GM11168 (cell line): ENCODE results near the gene PLIN4.
"Not testable (repeated sequence)": the region's sequence is repeated elsewhere in the genome, so short reads cannot be mapped to it uniquely, and the experiment has no call there.

ENCODE experiments used
- in situ Hi-C: fragments of 300-500 bp; cut with MboI; formaldehyde crosslinking; loops from one replicate; pipeline ENCODE4 v1.12.0; 2022; ENCODE audit warnings: low sequenced_read_pairs; ENCODE audit not compliant: unreplicated experiment

Gene PLIN4

GRCh38 chr19:4527377-4527776 lies 9.1 kb upstream of the PLIN4 start:
- in situ Hi-C loops: not testable (repeated sequence)

DNA sequence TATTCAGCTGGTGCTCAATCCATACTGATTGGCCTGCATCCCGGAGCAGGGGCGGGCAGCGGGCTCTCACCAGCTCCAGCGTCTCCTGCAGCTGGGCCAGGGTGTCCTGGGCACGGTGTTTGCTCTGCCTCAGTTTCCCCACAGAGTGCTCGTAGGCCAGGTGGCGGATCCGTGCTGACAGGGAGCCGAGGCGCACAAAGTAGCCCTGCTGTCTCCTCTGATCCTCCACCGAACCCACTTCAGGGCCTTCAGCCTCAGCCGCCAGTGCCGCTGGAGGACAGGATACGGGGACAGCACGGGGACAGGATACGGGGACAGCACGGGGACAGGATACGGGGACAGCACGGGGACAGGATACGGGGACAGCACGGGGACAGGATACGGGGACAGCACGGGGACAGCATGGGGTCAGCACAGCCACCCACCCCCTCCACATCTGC lies 7.3 kb upstream of the PLIN4 start:
- in situ Hi-C loops: no loop called here

DNA sequence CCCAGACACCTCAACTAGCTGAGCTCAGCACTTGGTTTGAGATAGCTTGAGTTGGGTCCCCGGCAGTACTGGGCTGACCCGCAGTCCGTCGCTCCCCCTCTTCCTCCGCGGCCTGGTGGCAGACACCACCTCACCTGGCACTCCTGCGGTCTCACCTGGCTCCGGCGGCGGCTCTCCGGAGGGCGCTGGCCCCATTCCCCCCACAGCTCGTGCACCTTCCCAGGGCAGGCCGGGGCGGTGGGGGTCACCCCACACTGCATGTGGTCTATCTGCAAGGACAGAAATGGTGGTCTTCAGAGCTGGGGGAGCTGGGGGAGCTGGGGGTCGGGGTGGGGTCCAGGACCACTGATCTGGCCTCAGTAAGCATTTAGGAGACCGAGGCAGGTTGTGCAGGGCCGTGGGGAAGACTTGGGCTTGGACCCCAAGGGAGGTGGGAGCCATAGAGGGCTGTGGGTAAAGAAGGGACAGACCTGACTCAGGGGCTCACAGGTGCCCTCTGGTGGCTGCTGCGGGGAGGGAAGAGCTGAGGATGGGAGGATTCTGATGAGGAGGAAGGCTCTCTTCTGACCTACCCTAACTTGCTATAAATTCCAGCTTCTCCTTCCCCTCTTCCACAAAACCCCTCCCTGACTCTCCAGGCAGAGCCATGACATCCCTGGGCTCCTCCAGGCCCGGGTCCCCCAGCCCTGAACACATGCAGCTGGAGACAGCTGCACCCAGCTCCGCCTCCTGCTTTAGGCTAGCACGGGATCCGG lies 6.7 kb upstream of the PLIN4 start:
- in situ Hi-C loops: no loop called here

DNA sequence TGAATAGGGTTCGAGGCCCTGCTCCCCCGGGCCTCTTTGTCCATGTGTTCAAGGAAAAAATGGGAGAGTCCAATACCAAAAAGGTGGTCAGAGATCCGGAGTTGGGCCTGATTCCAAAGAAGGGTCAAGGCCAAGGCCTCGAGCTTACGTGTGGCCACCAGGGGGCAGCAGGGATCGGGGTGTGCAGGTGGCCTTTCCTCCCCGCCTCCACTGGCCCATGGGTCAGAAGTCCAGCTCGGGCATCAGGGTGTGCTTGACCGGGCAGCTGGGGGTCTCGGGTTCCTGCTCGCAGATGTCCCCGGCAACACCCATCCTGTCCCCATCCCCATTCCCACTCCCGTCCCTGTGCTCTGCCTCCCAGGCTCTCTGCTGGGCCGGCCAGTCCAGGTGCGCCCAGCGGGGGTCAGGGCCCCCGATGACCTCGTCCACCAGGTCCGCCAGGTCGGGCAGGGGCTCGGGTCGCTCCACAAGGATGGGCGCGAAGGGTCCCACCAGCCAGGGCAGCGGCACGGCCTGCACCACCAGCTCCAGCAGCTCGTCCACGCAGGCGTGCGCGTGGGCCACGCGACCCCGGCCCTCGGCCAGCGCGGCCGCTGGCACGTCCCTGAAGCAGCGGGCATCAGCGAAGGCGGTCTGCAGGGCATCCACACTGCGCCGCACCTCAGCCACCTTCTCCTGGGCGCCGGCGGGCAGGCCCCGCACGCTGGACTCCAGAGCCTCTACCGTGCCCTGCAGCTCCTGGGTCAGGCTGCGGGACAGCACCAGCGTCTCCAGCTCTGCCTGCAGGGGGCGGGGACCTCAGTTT lies 5.2 kb upstream of the PLIN4 start:
- in situ Hi-C loops: no loop called here

GRCh38 chr19:4522291-4523002 lies 4.2 kb upstream of the PLIN4 start:
- in situ Hi-C loops: no loop called here

GRCh38 chr19:4521888-4522242 lies 3.6 kb upstream of the PLIN4 start:
- in situ Hi-C loops: no loop called here

DNA sequence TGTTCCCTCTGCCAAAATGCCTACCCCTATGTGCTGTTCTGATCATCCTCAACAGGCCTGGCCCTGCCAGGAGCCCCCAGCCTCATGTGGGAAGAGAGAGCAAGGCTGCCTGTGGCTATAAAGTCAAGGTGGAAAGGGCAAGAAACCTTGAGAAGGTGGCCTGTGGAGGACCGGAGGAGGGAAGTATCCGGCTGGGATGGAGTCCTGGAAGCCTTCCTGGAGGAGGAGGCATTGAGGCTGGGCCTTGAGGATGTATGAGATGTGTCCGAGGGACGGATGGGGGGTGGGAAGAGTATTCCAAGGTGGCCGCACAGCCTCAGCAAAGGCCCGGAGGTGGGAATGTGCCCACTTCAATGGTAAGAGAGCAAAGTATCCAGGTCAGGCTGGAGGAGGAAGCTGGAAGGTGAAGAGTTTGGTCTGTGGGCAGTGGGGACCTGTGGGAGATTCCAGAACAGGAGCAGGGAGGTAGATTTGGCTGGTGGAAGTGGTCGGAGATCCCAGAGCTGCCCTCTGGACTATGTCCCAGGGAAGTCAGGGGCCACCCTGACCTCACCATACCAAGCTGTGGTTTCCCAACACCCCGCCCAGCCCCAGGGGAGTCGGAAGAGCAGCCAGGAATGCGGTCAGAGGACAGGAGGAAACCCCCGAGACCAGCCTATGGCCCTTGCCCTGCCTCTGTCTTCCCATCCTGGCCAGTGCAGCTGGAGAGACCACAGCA lies 3.0 kb upstream of the PLIN4 start:
- in situ Hi-C loops: no loop called here

GRCh38 chr19:4519521-4520277 lies 1.4 kb upstream of the PLIN4 start:
- in situ Hi-C loops: no loop called here

GRCh38 chr19:4519172-4519496 lies 848 bp upstream of the PLIN4 start:
- in situ Hi-C loops: no loop called here

DNA sequence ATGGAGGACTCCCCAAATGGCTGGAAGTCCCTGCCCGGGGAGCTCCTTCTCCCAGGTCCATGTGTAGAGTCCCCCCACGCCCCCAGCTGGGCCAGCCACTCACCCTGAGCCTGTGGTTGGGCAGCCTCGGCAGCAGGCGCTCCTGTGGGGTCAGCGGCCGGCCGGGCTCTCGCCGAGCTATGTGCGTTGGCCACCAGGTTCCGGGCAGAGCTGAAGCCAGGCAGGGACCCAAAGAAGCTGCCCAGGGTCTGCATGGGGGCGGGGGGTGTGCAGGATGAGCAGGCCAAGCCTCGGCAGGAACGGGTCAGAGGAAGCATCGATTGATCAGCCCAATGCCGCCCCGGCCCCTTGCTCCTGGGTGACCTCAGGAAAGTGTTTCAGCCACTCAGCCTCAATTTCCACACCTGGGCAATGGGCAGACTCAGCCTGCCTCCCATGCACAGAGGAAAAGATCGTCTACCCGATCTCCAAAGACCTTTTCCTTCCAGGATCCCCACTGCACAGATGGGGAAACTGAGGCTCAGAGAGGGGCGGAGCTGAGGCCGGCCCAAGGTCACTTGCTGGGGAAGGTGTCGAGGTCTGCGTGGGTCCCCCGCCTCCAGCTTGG lies 732 bp downstream of the PLIN4 start:
- in situ Hi-C loops: no loop called here

GRCh38 chr19:4516939-4517300 lies 1.4 kb downstream of the PLIN4 start:
- in situ Hi-C loops: no loop called here

- in situ Hi-C loops: no loop called here
Measured at GRCh38 chr19:4516199-4516938, 1.9 kb downstream of the PLIN4 start.

DNA sequence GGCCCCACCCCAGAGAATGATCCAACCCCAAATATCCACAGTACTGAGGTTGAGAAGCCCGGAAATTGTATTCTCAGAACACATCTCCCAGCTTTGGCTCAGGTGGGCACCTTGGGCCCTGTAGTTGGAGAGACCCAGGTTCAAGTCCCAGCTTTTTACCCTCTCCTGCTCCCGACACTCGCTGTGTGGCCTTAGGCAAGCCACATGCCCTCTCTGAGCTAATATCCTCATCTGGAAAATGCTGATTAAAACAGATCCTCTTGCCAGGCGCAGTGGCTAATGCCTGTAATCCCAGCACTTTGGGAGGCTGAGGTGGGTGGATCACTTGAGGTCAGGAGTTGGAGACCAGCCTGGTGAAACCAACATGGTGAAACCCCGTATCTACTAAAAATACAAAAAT lies 2.6 kb downstream of the PLIN4 start:
- in situ Hi-C loops: no loop called here

DNA sequence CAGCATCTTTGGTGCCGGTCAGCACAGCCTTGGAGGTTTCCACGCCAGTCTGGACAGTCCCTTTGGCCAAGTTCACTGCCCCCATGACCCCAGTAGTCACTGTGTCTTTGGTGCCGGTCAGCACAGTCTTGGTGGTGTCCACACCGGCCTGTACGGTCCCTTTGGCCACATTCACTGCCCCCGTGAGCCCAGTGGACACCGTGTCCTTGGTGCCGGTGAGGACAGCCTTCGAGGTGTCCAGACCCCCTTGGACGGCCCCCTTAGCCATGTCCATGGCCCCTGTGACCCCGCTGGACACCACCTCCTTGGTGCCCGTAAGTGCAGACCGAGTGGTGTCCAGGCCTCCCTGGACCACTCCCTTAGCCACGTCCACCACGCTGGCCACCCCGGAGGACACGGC lies 5.0 kb downstream of the PLIN4 start:
- in situ Hi-C loops: no loop called here

DNA sequence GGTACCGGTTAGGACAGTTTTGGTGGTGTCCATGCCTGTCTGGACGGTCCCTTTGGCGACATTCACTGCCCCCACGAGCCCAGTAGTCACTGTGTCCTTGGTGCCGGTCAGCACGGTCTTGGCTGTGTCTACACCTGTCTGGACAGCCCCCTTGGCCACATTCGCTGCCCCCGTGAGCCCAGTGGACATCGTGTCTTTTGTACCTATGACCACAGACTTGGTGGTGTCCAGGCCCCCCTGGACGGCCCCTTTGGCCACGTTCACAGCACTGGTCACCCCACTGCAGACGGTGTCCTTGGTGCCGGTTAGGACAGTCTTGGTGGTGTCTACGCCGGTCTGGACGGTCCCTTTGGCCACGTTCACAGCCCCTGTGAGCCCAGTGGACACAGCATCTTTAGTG lies 6.2 kb downstream of the PLIN4 start:
- in situ Hi-C loops: no loop called here

DNA sequence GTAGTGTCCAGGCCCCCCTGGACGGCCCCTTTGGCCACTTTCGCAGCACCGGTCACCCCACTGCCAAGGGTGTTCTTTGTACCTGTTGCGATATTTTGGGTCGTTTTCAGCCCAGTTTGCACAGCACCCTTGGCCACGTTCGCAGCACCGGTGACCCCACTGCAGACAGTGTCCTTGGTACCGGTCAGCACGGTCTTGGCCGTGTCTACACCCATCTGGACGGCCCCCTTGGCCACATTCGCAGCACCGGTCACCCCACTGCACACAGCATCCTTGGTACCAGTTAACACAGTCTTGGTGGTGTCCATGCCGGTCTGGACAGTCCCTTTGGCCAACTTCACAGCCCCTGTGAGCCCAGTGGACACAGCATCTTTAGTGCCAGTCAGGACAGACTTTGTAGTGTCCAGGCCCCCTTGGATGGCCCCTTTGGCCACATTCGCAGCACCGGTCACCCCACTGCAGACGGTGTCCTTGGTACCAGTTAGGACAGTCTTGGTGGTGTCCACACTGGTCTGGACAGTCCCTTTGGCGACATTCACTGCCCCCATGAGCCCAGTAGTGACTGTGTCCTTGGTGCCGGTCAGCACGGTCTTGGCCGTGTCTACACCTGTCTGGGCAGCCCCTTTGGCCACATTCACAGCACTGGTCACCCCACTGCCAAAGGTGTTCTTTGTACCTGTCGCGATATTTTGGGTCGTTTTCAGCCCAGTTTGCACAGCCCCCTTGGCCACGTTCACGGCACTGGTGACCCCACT lies 6.8 kb downstream of the PLIN4 start:
- in situ Hi-C loops: no loop called here

GRCh38 chr19:4510435-4511255 lies 7.6 kb downstream of the PLIN4 start:
- in situ Hi-C loops: no loop called here
